HepG2 (cell line): ENCODE results near the gene OBSL1. TPM values are rescaled to one million over a fixed set of nuclear protein-coding genes. Genes with fewer than 3 reads are reported as not detected.

ENCODE experiments used
- ASH2L ChIP-seq: fragments of 300-600, 200-600 bp; sonication (generic); IDR thresholded peaks from 2 replicates; pipeline ENCODE4 v1.7.0; 2017; ENCODE audit warnings: low read depth, mild to moderate bottlenecking, moderate library complexity, mixed read lengths, low read length; ENCODE audit not compliant: insufficient read length
- HMGA1 ChIP-seq: sonication (generic); formaldehyde crosslinking; conservative IDR thresholded peaks from 2 replicates; pipeline ENCODE4 v1.4.0; 2020; ENCODE audit warnings: missing genetic modification reagents
- MTA1 ChIP-seq: sonication (generic); formaldehyde crosslinking; IDR thresholded peaks from 2 replicates; pipeline ENCODE4 v1.4.0; 2020; ENCODE audit warnings: missing genetic modification reagents, mild to moderate bottlenecking, borderline replicate concordance
- NAIF1 ChIP-seq: sonication (generic); formaldehyde crosslinking; IDR thresholded peaks from 2 replicates; pipeline ENCODE4 v1.5.0; 2020; ENCODE audit warnings: mild to moderate bottlenecking, missing genetic modification reagents, borderline replicate concordance
- PBX2 ChIP-seq: IDR thresholded peaks from 2 replicates; pipeline ENCODE4 v1.6.1; 2016; ENCODE audit warnings: control low read depth
- PHF8 ChIP-seq: sonication (generic); formaldehyde crosslinking; IDR thresholded peaks from 2 replicates; pipeline ENCODE4 v1.5.0; 2020; ENCODE audit warnings: missing genetic modification reagents
- SAP130 ChIP-seq: IDR thresholded peaks from 2 replicates; pipeline ENCODE4 v1.6.1; 2016; ENCODE audit warnings: low read depth
- TRAFD1 ChIP-seq: sonication (generic); formaldehyde crosslinking; IDR thresholded peaks from 2 replicates; pipeline ENCODE4 v1.5.1; 2020; ENCODE audit warnings: missing genetic modification reagents, mild to moderate bottlenecking, borderline replicate concordance
- XBP1 ChIP-seq: sonication (generic); formaldehyde crosslinking; IDR thresholded peaks from 2 replicates; pipeline ENCODE4 v1.5.0; 2020; ENCODE audit warnings: missing genetic modification reagents
- ZBTB40 ChIP-seq, 2 experiments: fragments of 450-650 bp in 1 of 2; sonication (generic) in 1 of 2; formaldehyde crosslinking in 1 of 2; IDR thresholded peaks; 2 replicates each; pipeline versions ENCODE4 v1.6.1 to v1.8.0; 2016 to 2022; ENCODE audit warnings: antibody characterized with exemption in 1 of 2, mild to moderate bottlenecking in 1 of 2, missing genetic modification reagents in 1 of 2
- ZNF335 ChIP-seq: sonication (generic); formaldehyde crosslinking; IDR thresholded peaks from 2 replicates; pipeline ENCODE4 v1.4.0; 2020; ENCODE audit warnings: missing genetic modification reagents
- ZNF432 ChIP-seq: sonication (generic); formaldehyde crosslinking; IDR thresholded peaks from 2 replicates; pipeline ENCODE4 v1.5.0; 2020; ENCODE audit warnings: missing genetic modification reagents, mild to moderate bottlenecking, borderline replicate concordance
- ZNF580 ChIP-seq: IDR thresholded peaks from 2 replicates; pipeline ENCODE4 v1.6.1; 2016; ENCODE audit warnings: low read depth, borderline replicate concordance
- ZNF629 ChIP-seq: sonication (generic); formaldehyde crosslinking; conservative IDR thresholded peaks from 2 replicates; pipeline ENCODE4 v1.5.0; 2020; ENCODE audit warnings: missing genetic modification reagents
- ZNF660 ChIP-seq: sonication (generic); formaldehyde crosslinking; IDR thresholded peaks from 2 replicates; pipeline ENCODE4 v1.5.1; 2020; ENCODE audit warnings: mild to moderate bottlenecking, low read depth, missing genetic modification reagents, borderline replicate concordance
- ZNF792 ChIP-seq: IDR thresholded peaks from 2 replicates; pipeline ENCODE4 v1.6.1; 2016
- polyA plus RNA-seq, 8 experiments: library from polyadenylated mRNA; depleted of rRNA in 3 of 8; stranded (reverse) in 7 of 8; unstranded in 1 of 8; fragments of >200 nt; fragmentation: Illumina TruSeq in 4 of 8; extraction: Trizol in 4 of 8; gene quantifications; 2 replicates each; pipeline versions ENCODE4 v1.2.1 to v1.2.3, GENCODE V29; 2011 to 2016; ENCODE audit warnings: low read depth in 4 of 8, missing spikeins in 1 of 8, mixed read lengths in 1 of 8; ENCODE audit not compliant: insufficient read depth in 1 of 8
- total RNA-seq, 5 experiments: library from RNA; depleted of rRNA; stranded (reverse); fragments of >200 nt; fragmentation: Illumina TruSeq; extraction: Trizol; gene quantifications; 2 replicates each; pipeline ENCODE4 v1.2.3, GENCODE V29; 2016; ENCODE audit warnings: low read depth in 1 of 5

Gene OBSL1
- total and polyA plus RNA-seq, 2 of the 13 experiments (the other 11 are each of a cell fraction or from before 2014, with no cell fraction given), result 86.7 to 218 TPM

GRCh38 chr2:219571311-219572236 is at the start of gene OBSL1 (continued):
- no peak for TF ChIP-seq PBX2 (CRISPR knock-in tag)
- TF ChIP-seq PHF8 (CRISPR knock-in tag), result peak; percentile 72
- TF ChIP-seq TRAFD1 (CRISPR knock-in tag), result no peak
- TF ChIP-seq HMGA1 (CRISPR knock-in tag), result no peak
- 0 out of 2 replicates have a peak, but pooled peaks have one; percentile 33 for TF ChIP-seq ZNF792
- peak; percentile 95 for TF ChIP-seq MTA1 (CRISPR knock-in tag)
- TF ChIP-seq NAIF1 (CRISPR knock-in tag), result no peak
- TF ChIP-seq ZNF629, result no peak
- TF ChIP-seq ZNF335 (CRISPR knock-in tag), result no peak
- no peak for TF ChIP-seq ZNF660 (CRISPR knock-in tag)
- TF ChIP-seq ZBTB40 (IDR thresholded peaks at IDR 0.05), result no peak
- peak; percentile 62 for TF ChIP-seq ZBTB40 (CRISPR knock-in tag; IDR thresholded peaks at IDR 0.05)
- TF ChIP-seq ZNF580 (CRISPR knock-in tag), result peak; percentile 17; the same call in 1 of the 2 replicates
- TF ChIP-seq ASH2L, result peak; percentile 88
- TF ChIP-seq XBP1 (CRISPR knock-in tag), result no peak
- peak; percentile 62; the same call in 1 of the 2 replicates for TF ChIP-seq SAP130
- no peak for TF ChIP-seq ZNF432 (CRISPR knock-in tag)
